HepG2 (cell line): ENCODE results near the gene TTLL13.

Source experiments
- AKAP8 ChIP-seq: sonication (generic); formaldehyde crosslinking; IDR thresholded peaks from 2 replicates; pipeline ENCODE4 v1.5.1; 2020; ENCODE audit warnings: mild to moderate bottlenecking, missing genetic modification reagents
- ARNT ChIP-seq: fragments of 450-650 bp; IDR thresholded peaks from 2 replicates; pipeline ENCODE4 v1.6.1; 2017
- BCL6 ChIP-seq: IDR thresholded peaks from 2 replicates; pipeline ENCODE4 v1.6.1; 2016; ENCODE audit warnings: missing genetic modification reagents, missing compliant biosample characterization
- CTCF ChIP-seq: sonication (generic); formaldehyde crosslinking; IDR thresholded peaks from 2 replicates; pipeline ENCODE4 v1.5.0; 2020; ENCODE audit warnings: mild to moderate bottlenecking, missing genetic modification reagents, moderate library complexity
- FOXP1 ChIP-seq, 2 experiments: fragments of 450-650 bp in 1 of 2; IDR thresholded peaks; 2 replicates each; pipeline ENCODE4 v1.6.1; 2017 to 2018; ENCODE audit warnings: antibody characterized with exemption in 1 of 2
- JUND ChIP-seq: sonication (generic); formaldehyde crosslinking; IDR thresholded peaks from 2 replicates; pipeline ENCODE4 v1.8.0; 2022; ENCODE audit warnings: mild to moderate bottlenecking, missing genetic modification reagents
- LRRFIP1 ChIP-seq: sonication (generic); formaldehyde crosslinking; conservative IDR thresholded peaks from 2 replicates; pipeline ENCODE4 v1.4.0; 2020; ENCODE audit warnings: missing genetic modification reagents
- MYC ChIP-seq: sonication (generic); formaldehyde crosslinking; IDR thresholded peaks from 2 replicates; pipeline ENCODE4 v1.9.0; 2021; ENCODE audit warnings: missing genetic modification reagents, borderline replicate concordance
- NONO ChIP-seq, 2 experiments: fragments of 450-650 bp in 1 of 2; sonication (generic) in 1 of 2; formaldehyde crosslinking in 1 of 2; IDR thresholded peaks in 1 of 2; conservative IDR thresholded peaks in 1 of 2; 2 replicates each; pipeline versions ENCODE4 v1.6.1 to v1.8.0; 2017 to 2022; ENCODE audit warnings: mild to moderate bottlenecking in 1 of 2, missing genetic modification reagents in 1 of 2, moderate library complexity in 1 of 2
- PBX3 ChIP-seq: sonication (generic); formaldehyde crosslinking; IDR thresholded peaks from 2 replicates; pipeline ENCODE4 v1.8.1; 2023; ENCODE audit warnings: missing genetic modification reagents, inconsistent platforms, borderline replicate concordance
- PRDM4 ChIP-seq: sonication (generic); formaldehyde crosslinking; IDR thresholded peaks from 2 replicates; pipeline ENCODE4 v1.9.0; 2021; ENCODE audit warnings: missing genetic modification reagents, borderline replicate concordance
- SUZ12 ChIP-seq: fragments of 150-350 bp; IDR thresholded peaks from 2 replicates; pipeline ENCODE4 v1.6.1; 2014; ENCODE audit warnings: low read depth, low read length
- ZFY ChIP-seq: sonication (generic); formaldehyde crosslinking; IDR thresholded peaks from 2 replicates; pipeline ENCODE4 v1.4.0; 2020; ENCODE audit warnings: missing genetic modification reagents
- ZNF263 ChIP-seq: sonication (generic); formaldehyde crosslinking; IDR thresholded peaks from 2 replicates; pipeline ENCODE4 v1.4.0; 2020; ENCODE audit warnings: missing genetic modification reagents

GRCh38 chr15:90266485-90266884, 17.1 kb downstream of the TTLL13 start:
- TF ChIP-seq FOXP1 (IDR thresholded peaks at IDR 0.05) (no peak), FOXP1 (CRISPR knock-in tag; IDR thresholded peaks at IDR 0.05) (no peak), PRDM4 (CRISPR knock-in tag) (no peak), NONO (IDR thresholded peaks at IDR 0.05) (no peak), NONO (CRISPR knock-in tag; conservative IDR thresholded peaks at IDR 0.05) (no peak), ZNF263 (CRISPR knock-in tag) (no peak), PBX3 (CRISPR knock-in tag) (no peak), AKAP8 (CRISPR knock-in tag) (no peak), SUZ12 (no peak), CTCF (CRISPR knock-in tag) (no peak), JUND (CRISPR knock-in tag) (no peak), ZFY (no peak), LRRFIP1 (CRISPR knock-in tag) (no peak), BCL6 (CRISPR knock-in tag) (no peak), MYC (CRISPR knock-in tag) (no peak), ARNT (no peak)
